Rectal smooth muscle tissue (tissue), 1 donor: ENCODE data around the gene CLRN2.

Experiments used
- H3K27ac ChIP-seq: one replicate; pipeline ENCODE4 v1.7.0; 2013; ENCODE audit warnings: low read depth, low read length, inconsistent platforms
- H3K27me3 ChIP-seq: one replicate; pipeline ENCODE4 v1.7.0; 2013; ENCODE audit warnings: low read length; ENCODE audit not compliant: control insufficient read depth, insufficient read depth
- H3K36me3 ChIP-seq: one replicate; pipeline ENCODE4 v1.7.0; 2013; ENCODE audit warnings: low read length; ENCODE audit not compliant: control insufficient read depth, insufficient read depth
- H3K4me1 ChIP-seq: one replicate; pipeline ENCODE4 v1.7.0; 2013; ENCODE audit warnings: low read length; ENCODE audit not compliant: control insufficient read depth, insufficient read depth
- H3K4me3 ChIP-seq: one replicate; pipeline ENCODE4 v1.7.0; 2013; ENCODE audit warnings: low read length
- H3K9ac ChIP-seq: one replicate; pipeline ENCODE4 v1.7.0; 2013; ENCODE audit warnings: low read length

The CLRN2 gene

GRCh38 chr4:17511950-17512795 is 2.8 kb upstream of the CLRN2 start, which contains the start of gene QDPR:
Gene QDPR, minus strand, starts transcription at chr4:17512090. Its CDS starts 36 bp downstream, at chr4:17512054.
- no peaks in the 10 kb centered on the region for H3K36me3 ChIP-seq
- H3K27me3 ChIP-seq: no peaks in the 10 kb centered on the region
- no peak within 1 kb of the TSS for H3K27ac ChIP-seq
- H3K4me1 ChIP-seq: peaks cover 5% of the 10 kb centered on the region
- peak within 1 kb of the TSS; percentile 66 for H3K4me3 ChIP-seq
- H3K9ac ChIP-seq: no peak within 1 kb of the TSS

- peaks cover 5% of the 10 kb centered on the region for H3K4me1 ChIP-seq
- no peaks in the 10 kb centered on the region for H3K27me3 ChIP-seq
- no peak overlapping the region for H3K4me3 ChIP-seq
- no peaks in the 10 kb centered on the region for H3K36me3 ChIP-seq
- no peak overlapping the region for H3K27ac ChIP-seq
- H3K9ac ChIP-seq: no peak overlapping the region
Observed at GRCh38 chr4:17512973-17513665, 1.8 kb upstream of the CLRN2 start.

GRCh38 chr4:17515445-17516407 is 761 bp downstream of the CLRN2 start:
- Histone ChIP-seq H3K27me3 (no peaks in the 10 kb centered on the region), H3K36me3 (no peaks in the 10 kb centered on the region), H3K4me1 (peaks cover 3% of the 10 kb centered on the region), H3K4me3 (no peak overlapping the region), H3K9ac (no peak overlapping the region), H3K27ac (no peak overlapping the region)

- Histone ChIP-seq H3K27ac (no peak overlapping the region), H3K36me3 (no peaks in the 10 kb centered on the region), H3K9ac (no peak overlapping the region), H3K4me3 (no peak overlapping the region), H3K27me3 (no peaks in the 10 kb centered on the region), H3K4me1 (no peaks in the 10 kb centered on the region)
Observed at GRCh38 chr4:17516980-17517379, 2.0 kb downstream of the CLRN2 start.

- Histone ChIP-seq H3K27ac (no peak overlapping the region), H3K36me3 (no peaks in the 10 kb centered on the region), H3K27me3 (no peaks in the 10 kb centered on the region), H3K4me1 (no peaks in the 10 kb centered on the region), H3K4me3 (no peak overlapping the region), H3K9ac (no peak overlapping the region)
Observed at GRCh38 chr4:17517664-17518063, 2.7 kb downstream of the CLRN2 start.

GRCh38 chr4:17521595-17521994 is 6.6 kb downstream of the CLRN2 start:
- Histone ChIP-seq H3K36me3 (no peaks in the 10 kb centered on the region), H3K9ac (no peak overlapping the region), H3K4me1 (no peaks in the 10 kb centered on the region), H3K4me3 (no peak overlapping the region), H3K27me3 (no peaks in the 10 kb centered on the region), H3K27ac (no peak overlapping the region)

- Histone ChIP-seq H3K9ac (no peak overlapping the region), H3K4me3 (no peak overlapping the region), H3K36me3 (no peaks in the 10 kb centered on the region), H3K27me3 (no peaks in the 10 kb centered on the region), H3K27ac (no peak overlapping the region), H3K4me1 (no peaks in the 10 kb centered on the region)
Observed at GRCh38 chr4:17523662-17524061, 8.7 kb downstream of the CLRN2 start.

GRCh38 chr4:17526695-17527477 is 11.9 kb downstream of the CLRN2 start:
- H3K27me3 ChIP-seq: no peaks in the 10 kb centered on the region
- no peak overlapping the region for H3K9ac ChIP-seq
- no peaks in the 10 kb centered on the region for H3K36me3 ChIP-seq
- no peak overlapping the region for H3K4me3 ChIP-seq
- no peaks in the 10 kb centered on the region for H3K4me1 ChIP-seq
- no peak overlapping the region for H3K27ac ChIP-seq

- no peak overlapping the region for H3K27ac ChIP-seq
- H3K36me3 ChIP-seq: no peaks in the 10 kb centered on the region
- no peak overlapping the region for H3K9ac ChIP-seq
- H3K4me1 ChIP-seq: no peaks in the 10 kb centered on the region
- no peaks in the 10 kb centered on the region for H3K27me3 ChIP-seq
- H3K4me3 ChIP-seq: no peak overlapping the region
Observed at GRCh38 chr4:17528551-17529165, 13.7 kb downstream of the CLRN2 start.

- Histone ChIP-seq H3K36me3 (no peaks in the 10 kb centered on the region), H3K4me3 (no peak overlapping the region), H3K27ac (no peak overlapping the region), H3K9ac (no peak overlapping the region), H3K4me1 (no peaks in the 10 kb centered on the region), H3K27me3 (no peaks in the 10 kb centered on the region)
Observed at GRCh38 chr4:17531538-17532285, 16.7 kb downstream of the CLRN2 start.

GRCh38 chr4:17534705-17535104 is 19.7 kb downstream of the CLRN2 start:
- Histone ChIP-seq H3K36me3 (no peaks in the 10 kb centered on the region), H3K4me3 (no peak overlapping the region), H3K9ac (no peak overlapping the region), H3K4me1 (no peaks in the 10 kb centered on the region), H3K27ac (no peak overlapping the region), H3K27me3 (no peaks in the 10 kb centered on the region)
